Esophagus (tissue), 2 donors: ENCODE measurements around the gene OR13C9. TPM values are rescaled to one million over a fixed set of nuclear protein-coding genes. Genes with fewer than 3 reads are reported as not detected.

Experiments used
- polyA plus RNA-seq, 2 donors: library from polyadenylated mRNA; stranded (reverse); fragments of 200-250 nt; gene quantifications; one replicate each; pipeline ENCODE4 v1.2.3, GENCODE V29; 2013
- donor health status: healthy with polysubstance abuse.
- donor health status: Bipolar disorder and iron deficiency.

Gene OR13C9
- polyA plus RNA-seq, 2 donors: not detected

Other genes starting within 250 kb of the OR13C9 start
- not detected for gene OR13F1, start 113.9 kb downstream of the OR13C9 start, polyA plus RNA-seq
- not detected for gene OR13C4, start 91.0 kb downstream of the OR13C9 start, polyA plus RNA-seq
- not detected for gene OR13C3, start 81.3 kb downstream of the OR13C9 start, polyA plus RNA-seq
- gene OR13C8, start 49.0 kb downstream of the OR13C9 start, polyA plus RNA-seq: not detected
- gene OR13C5, start 18.8 kb downstream of the OR13C9 start, polyA plus RNA-seq: not detected
- gene OR13C2, start 12.6 kb downstream of the OR13C9 start, polyA plus RNA-seq: not detected
- not detected for gene OR13D1, start 76.3 kb upstream of the OR13C9 start, polyA plus RNA-seq
- gene NIPSNAP3A, start 129.5 kb upstream of the OR13C9 start, polyA plus RNA-seq: 10 to 100 TPM; 12.6 to 28.9 TPM
- gene NIPSNAP3B, start 145.9 kb upstream of the OR13C9 start, polyA plus RNA-seq: under 1 TPM; 0.77 to 0.87 TPM